Neuronal stem cell (in vitro differentiated cells): ENCODE data around the gene MLLT3.

ENCODE experiments used
- DNase-seq: peaks from one replicate; pipeline ENCODE4 v3.0.0-alpha.2; 2013; ENCODE audit warnings: low spot score
- H2AFZ ChIP-seq: one replicate; pipeline ENCODE4 v1.6.1; 2013; ENCODE audit warnings: mild to moderate bottlenecking, low read length, inconsistent platforms
- H2AK5ac ChIP-seq: 2 replicates; pipeline ENCODE4 v1.6.1; 2013; ENCODE audit warnings: low read depth, mild to moderate bottlenecking, inconsistent platforms, low read length, moderate library complexity, mixed read lengths
- H2BK120ac ChIP-seq: 2 replicates; pipeline ENCODE4 v1.6.1; 2013; ENCODE audit warnings: low read depth, mild to moderate bottlenecking, inconsistent platforms, low read length, moderate library complexity, mixed read lengths
- H2BK12ac ChIP-seq: one replicate; pipeline ENCODE4 v1.6.1; 2013; ENCODE audit warnings: low read length, inconsistent platforms
- H2BK15ac ChIP-seq: 2 replicates; pipeline ENCODE4 v1.6.1; 2013; ENCODE audit warnings: mild to moderate bottlenecking, low read length, inconsistent platforms, mixed read lengths
- H2BK5ac ChIP-seq: one replicate; pipeline ENCODE4 v1.6.1; 2013; ENCODE audit warnings: inconsistent platforms, mild to moderate bottlenecking, low read length, moderate library complexity
- H3K14ac ChIP-seq: one replicate; pipeline ENCODE4 v1.6.1; 2013; ENCODE audit warnings: low read length, inconsistent platforms
- H3K18ac ChIP-seq: 2 replicates; pipeline ENCODE4 v1.6.1; 2013; ENCODE audit warnings: low read length, inconsistent platforms
- H3K23ac ChIP-seq: 2 replicates; pipeline ENCODE4 v1.6.1; 2013; ENCODE audit warnings: low read depth, mild to moderate bottlenecking, mixed read lengths, low read length, inconsistent platforms; ENCODE audit not compliant: poor library complexity
- H3K27ac ChIP-seq: replicated peaks from 3 replicates; pipeline ENCODE4 v1.5.1; 2013; ENCODE audit warnings: low read length, inconsistent platforms
- H3K27me3 ChIP-seq, 3 experiments: 2 replicates each; pipeline ENCODE4 v1.6.1; 2013; ENCODE audit warnings: low read length in 3 of 3, mild to moderate bottlenecking in 2 of 3, inconsistent platforms in 1 of 3, low read depth in 1 of 3, mixed read lengths in 1 of 3, moderate library complexity in 1 of 3; ENCODE audit not compliant: control insufficient read depth in 3 of 3, insufficient read depth in 3 of 3
- H3K36me3 ChIP-seq, 2 donors: replicated peaks in 1 of 2; 2 replicates each; pipeline ENCODE4 v1.6.1; 2013; ENCODE audit warnings: low read length in 2 of 2; ENCODE audit not compliant: control insufficient read depth in 2 of 2, insufficient read depth in 2 of 2
- H3K4ac ChIP-seq: 2 replicates; pipeline ENCODE4 v1.6.1; 2013; ENCODE audit warnings: inconsistent platforms, mild to moderate bottlenecking, low read length, moderate library complexity
- H3K4me1 ChIP-seq, 2 donors: 1 replicate in 1 of 2; 2 replicates in 1 of 2; pipeline ENCODE4 v1.6.1; 2013; ENCODE audit warnings: low read length in 2 of 2, low read depth in 1 of 2; ENCODE audit not compliant: control insufficient read depth in 2 of 2, insufficient read depth in 1 of 2
- H3K4me2 ChIP-seq: one replicate; pipeline ENCODE4 v1.6.1; 2013; ENCODE audit warnings: mild to moderate bottlenecking, low read length, inconsistent platforms; ENCODE audit not compliant: insufficient read depth, poor library complexity, severe bottlenecking
- H3K4me3 ChIP-seq, 2 donors: 2 replicates each; pipeline ENCODE4 v1.5.1; 2013; ENCODE audit warnings: low read length in 2 of 2, mild to moderate bottlenecking in 2 of 2, inconsistent platforms in 1 of 2, moderate library complexity in 1 of 2
- H3K79me1 ChIP-seq: one replicate; pipeline ENCODE4 v1.6.1; 2013; ENCODE audit warnings: low read depth, mild to moderate bottlenecking, inconsistent platforms, low read length, moderate library complexity
- H3K9ac ChIP-seq: one replicate; pipeline ENCODE4 v1.6.1; 2013; ENCODE audit warnings: mild to moderate bottlenecking, low read depth, low read length, inconsistent platforms; ENCODE audit not compliant: poor library complexity
- H3K9me3 ChIP-seq, 2 donors: replicated peaks in 1 of 2; 2 replicates each; pipeline versions ENCODE3 to v1.6.1; 2013; ENCODE audit warnings: low read length in 2 of 2, mild to moderate bottlenecking in 2 of 2, inconsistent platforms in 1 of 2, low read depth in 1 of 2, mixed read lengths in 1 of 2, moderate library complexity in 1 of 2; ENCODE audit not compliant: control insufficient read depth in 2 of 2, insufficient read depth in 1 of 2
- H4K8ac ChIP-seq: one replicate; pipeline ENCODE4 v1.6.1; 2013; ENCODE audit warnings: low read depth, mild to moderate bottlenecking, inconsistent platforms, low read length, moderate library complexity
- H4K91ac ChIP-seq: one replicate; pipeline ENCODE4 v1.6.1; 2013; ENCODE audit warnings: low read length, low read depth, mild to moderate bottlenecking, inconsistent platforms; ENCODE audit not compliant: poor library complexity
- WGBS, 2 donors: extraction: QIAGEN DNeasy Blood & Tissue Kit; methylation state at CpG; one replicate each; pipeline ENCODE4 v1.1.7; 2013; ENCODE audit warnings: missing lambda C conversion rate in 2 of 2, mixed read lengths in 1 of 2; ENCODE audit not compliant: insufficient read length in 2 of 2, insufficient replicate concordance in 1 of 2; ENCODE audit errors: extremely low coverage in 2 of 2; 5-methylcytosine and 5-hydroxymethylcytosine counted together

The MLLT3 gene

DNA sequence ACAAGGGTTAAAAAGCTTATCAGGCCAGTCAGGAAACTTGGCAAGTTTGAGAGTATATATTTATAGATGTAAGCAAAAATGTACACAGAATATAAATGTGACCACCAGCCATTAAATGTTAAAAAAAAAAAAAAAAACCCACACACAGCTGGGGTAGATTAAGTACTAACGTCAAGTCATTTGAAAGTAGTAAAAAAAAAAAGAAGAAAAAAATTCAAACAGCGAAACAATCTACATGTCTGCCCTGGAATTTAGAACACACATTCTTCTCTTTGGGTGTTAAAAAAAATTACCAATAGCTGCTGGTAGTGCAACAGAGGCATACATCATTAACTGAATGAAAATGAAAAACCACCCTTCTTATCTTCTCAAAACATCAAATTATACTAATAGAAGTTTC, 269.7 kb downstream of the MLLT3 start:
- no CpG with 5 or more reads among the region's 2 CpGs for WGBS, 2 donors
- Histone ChIP-seq H3K14ac (no peak overlapping the region), H3K79me1 (no peaks in the 10 kb centered on the region), H3K4me1 (peaks cover 4 to 6% of the 10 kb centered on the region in 2 donors), H3K18ac (no peak overlapping the region), H3K4me2 (no peak overlapping the region), H2BK5ac (no peak overlapping the region), H2BK12ac (no peak overlapping the region), H3K9ac (no peak overlapping the region), H4K91ac (no peak overlapping the region), H3K4me3 (no peak overlapping the region), H2AK5ac (no peak overlapping the region), H3K23ac (no peak overlapping the region), H2AFZ (no peak overlapping the region), H4K8ac (no peak overlapping the region), H3K9me3 (no peaks in the 10 kb centered on the region), H2BK120ac (no peak overlapping the region), H3K36me3 (peaks cover 0 to 5% of the 10 kb centered on the region in 2 donors), H3K27ac (no peak overlapping the region), H2BK15ac (no peak overlapping the region), H3K4ac (no peak overlapping the region), H3K27me3 (no peaks in the 10 kb centered on the region)
- DNase-seq: no peak

DNA sequence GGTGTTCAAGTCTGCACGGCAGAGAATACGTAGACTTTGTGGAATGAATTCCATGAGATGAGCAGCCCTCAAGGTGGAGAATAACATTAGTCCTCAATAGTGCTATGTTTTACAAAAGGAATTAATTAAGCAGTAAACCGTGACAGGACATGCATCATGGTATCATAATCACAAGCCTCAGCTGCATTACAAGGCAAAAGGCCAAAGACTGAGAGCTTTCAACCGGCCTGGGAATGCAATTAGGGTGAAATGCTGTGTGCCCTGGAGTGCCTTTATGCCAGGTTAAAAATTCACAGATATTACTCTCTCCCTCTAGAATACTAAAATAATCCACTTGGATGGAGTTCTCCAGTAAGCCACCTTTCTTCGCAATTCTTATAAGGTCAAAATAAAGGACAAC, 270.6 kb downstream of the MLLT3 start:
- Histone ChIP-seq H3K4ac (no peak overlapping the region), H2AK5ac (no peak overlapping the region), H2BK120ac (no peak overlapping the region), H3K18ac (no peak overlapping the region), H3K4me3 (no peak overlapping the region), H4K8ac (no peak overlapping the region), H3K9ac (no peak overlapping the region), H3K23ac (no peak overlapping the region), H3K9me3 (no peaks in the 10 kb centered on the region), H2BK5ac (no peak overlapping the region), H3K4me2 (no peak overlapping the region), H2BK15ac (no peak overlapping the region), H3K14ac (no peak overlapping the region), H2BK12ac (no peak overlapping the region), H3K36me3 (peaks cover 0 to 5% of the 10 kb centered on the region in 2 donors), H3K4me1 (peaks cover 2% of the 10 kb centered on the region in 2 donors), H3K27me3 (no peaks in the 10 kb centered on the region), H2AFZ (no peak overlapping the region), H3K79me1 (no peaks in the 10 kb centered on the region), H3K27ac (no peak overlapping the region), H4K91ac (no peak overlapping the region)
- no CpG with 5 or more reads among the region's 5 CpGs for WGBS, 2 donors
- DNase-seq: no peak

DNA sequence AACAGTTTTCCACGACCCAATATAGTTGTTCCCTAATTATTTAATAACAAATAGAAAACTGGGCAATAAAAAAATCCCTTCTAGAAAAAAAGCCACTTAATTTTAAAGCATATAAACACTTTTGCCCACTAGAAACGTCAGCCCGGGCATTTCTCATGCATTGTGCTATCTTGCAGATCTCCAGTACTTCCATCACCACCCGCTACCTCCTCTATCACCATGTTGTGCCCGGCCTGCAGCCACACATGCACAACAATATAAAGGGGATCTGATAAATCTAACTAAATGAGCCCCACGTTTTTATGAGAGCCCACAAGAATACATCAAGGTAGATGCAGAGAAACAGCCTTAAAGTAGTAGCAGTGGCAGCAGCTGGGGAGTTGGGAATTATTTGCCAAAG, 272.7 kb downstream of the MLLT3 start:
- peaks cover 0 to 12% of the 10 kb centered on the region in 2 donors for H3K36me3 ChIP-seq
- no peak overlapping the region for H4K91ac ChIP-seq
- no peak overlapping the region for H3K14ac ChIP-seq
- no peak overlapping the region for H3K9ac ChIP-seq
- no peak overlapping the region for H2AFZ ChIP-seq
- no peak overlapping the region for H3K27ac ChIP-seq
- H3K23ac ChIP-seq: no peak overlapping the region
- no peak overlapping the region for H3K18ac ChIP-seq
- no peaks in the 10 kb centered on the region for H3K9me3 ChIP-seq
- H2BK120ac ChIP-seq: no peak overlapping the region
- H2BK5ac ChIP-seq: no peak overlapping the region
- WGBS, 2 donors: no CpG with 5 or more reads among the region's 6 CpGs
- no peak overlapping the region for H3K4me3 ChIP-seq
- H3K27me3 ChIP-seq: no peaks in the 10 kb centered on the region
- no peak overlapping the region for H2BK15ac ChIP-seq
- no peak for DNase-seq
- H2AK5ac ChIP-seq: no peak overlapping the region
- no peak overlapping the region for H3K4ac ChIP-seq
- no peak overlapping the region for H4K8ac ChIP-seq
- no peak overlapping the region for H2BK12ac ChIP-seq
- H3K4me1 ChIP-seq: no peaks in the 10 kb centered on the region
- no peaks in the 10 kb centered on the region for H3K79me1 ChIP-seq
- H3K4me2 ChIP-seq: no peak overlapping the region

DNA sequence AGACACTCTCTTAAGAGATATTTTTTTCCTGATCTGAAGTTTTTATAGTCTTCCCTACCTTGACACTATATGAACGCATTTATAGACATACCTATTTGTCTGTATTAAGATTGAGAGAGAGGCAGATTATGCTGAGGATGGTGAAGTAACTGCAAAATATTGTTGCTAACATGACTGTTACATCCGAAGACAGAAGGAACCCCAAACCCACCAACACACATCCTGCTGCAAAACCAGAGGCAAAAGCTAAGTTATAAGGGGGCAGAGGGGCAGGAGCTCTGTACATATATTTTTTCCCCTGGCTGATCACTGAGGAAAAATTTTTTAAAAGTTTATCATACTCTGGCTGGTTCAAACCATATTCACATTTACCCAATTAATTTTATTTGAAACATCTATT, 279.0 kb downstream of the MLLT3 start:
- H3K27ac ChIP-seq: no peak overlapping the region
- peaks cover 6 to 8% of the 10 kb centered on the region in 2 donors for H3K4me1 ChIP-seq
- H3K9me3 ChIP-seq: no peaks in the 10 kb centered on the region
- H2BK15ac ChIP-seq: no peak overlapping the region
- H2AFZ ChIP-seq: no peak overlapping the region
- H3K9ac ChIP-seq: no peak overlapping the region
- peaks cover 0 to 7% of the 10 kb centered on the region in 2 donors for H3K36me3 ChIP-seq
- H4K8ac ChIP-seq: no peak overlapping the region
- H2BK12ac ChIP-seq: no peak overlapping the region
- no peak overlapping the region for H3K14ac ChIP-seq
- H3K27me3 ChIP-seq: no peaks in the 10 kb centered on the region
- no peak overlapping the region for H2BK120ac ChIP-seq
- no peaks in the 10 kb centered on the region for H3K79me1 ChIP-seq
- no peak overlapping the region for H3K23ac ChIP-seq
- H3K4ac ChIP-seq: no peak overlapping the region
- H2AK5ac ChIP-seq: no peak overlapping the region
- H4K91ac ChIP-seq: no peak overlapping the region
- H2BK5ac ChIP-seq: no peak overlapping the region
- no peak overlapping the region for H3K4me3 ChIP-seq
- no peak for DNase-seq
- H3K18ac ChIP-seq: no peak overlapping the region
- no peak overlapping the region for H3K4me2 ChIP-seq
- no CpG with 5 or more reads among the region's 2 CpGs for WGBS, 2 donors
